ENCODE results near the gene SLC25A51. TPM values are rescaled to one million over a fixed set of nuclear protein-coding genes. Genes with fewer than 3 reads are reported as not detected.

Gene SLC25A51
- total and polyA plus RNA-seq, 2 donors (not counting 3 experiments of a cell fraction or from before 2014, with no cell fraction given) = 15.4 to 36.2 TPM

- BruUV-seq (replicated peaks) = no TSS peak
- H3K9me1 ChIP-seq (replicated peaks; ENCODE audit: control insufficient read depth, extremely low read depth, insufficient read depth, low read length) = no peaks in the 10 kb centered on the region
- no peak for FAIRE-seq
- no peak overlapping the region for H3K4me3 ChIP-seq (replicated peaks in 1 of 3; ENCODE audit: insufficient read depth in 1 of 3, low read depth in 1 of 3, low read length in 3 of 3)
- H3K27me3 ChIP-seq (ENCODE audit: control insufficient read depth in 2 of 2, insufficient read depth in 2 of 2, low read length in 2 of 2) = no peaks in the 10 kb centered on the region
- no peak overlapping the region for H3K27ac ChIP-seq (ENCODE audit: insufficient read depth, low read depth, low read length)
- H3K4me1 ChIP-seq (ENCODE audit: control insufficient read depth, extremely low read depth, insufficient read depth, low read length) = peaks cover 17% of the 10 kb centered on the region
- no peak overlapping the region for H3K9ac ChIP-seq (replicated peaks; ENCODE audit: extremely low read depth, insufficient read depth, low read length)
- DNase-seq (ENCODE audit: low read depth, low spot score) = no peak
- H3K36me3 ChIP-seq (ENCODE audit: control insufficient read depth in 2 of 2, extremely low read depth in 1 of 2, insufficient read depth in 2 of 2, low read length in 2 of 2) = peaks cover 0 to 28% of the 10 kb centered on the region in 2 experiments
- no peaks in the 10 kb centered on the region for H3K9me3 ChIP-seq (replicated peaks; ENCODE audit: control insufficient read depth, insufficient read depth, low read length)
- POLR2A ChIA-PET = no interaction called here
- H3K4me2 ChIP-seq (ENCODE audit: insufficient read depth, low read length) = no peak overlapping the region
- no peak for TF ChIP-seq GATA2 (IDR thresholded peaks at IDR 0.05; ENCODE audit: insufficient read depth, insufficient read length, low read depth, low read length)
- TF ChIP-seq, protein P1, sequence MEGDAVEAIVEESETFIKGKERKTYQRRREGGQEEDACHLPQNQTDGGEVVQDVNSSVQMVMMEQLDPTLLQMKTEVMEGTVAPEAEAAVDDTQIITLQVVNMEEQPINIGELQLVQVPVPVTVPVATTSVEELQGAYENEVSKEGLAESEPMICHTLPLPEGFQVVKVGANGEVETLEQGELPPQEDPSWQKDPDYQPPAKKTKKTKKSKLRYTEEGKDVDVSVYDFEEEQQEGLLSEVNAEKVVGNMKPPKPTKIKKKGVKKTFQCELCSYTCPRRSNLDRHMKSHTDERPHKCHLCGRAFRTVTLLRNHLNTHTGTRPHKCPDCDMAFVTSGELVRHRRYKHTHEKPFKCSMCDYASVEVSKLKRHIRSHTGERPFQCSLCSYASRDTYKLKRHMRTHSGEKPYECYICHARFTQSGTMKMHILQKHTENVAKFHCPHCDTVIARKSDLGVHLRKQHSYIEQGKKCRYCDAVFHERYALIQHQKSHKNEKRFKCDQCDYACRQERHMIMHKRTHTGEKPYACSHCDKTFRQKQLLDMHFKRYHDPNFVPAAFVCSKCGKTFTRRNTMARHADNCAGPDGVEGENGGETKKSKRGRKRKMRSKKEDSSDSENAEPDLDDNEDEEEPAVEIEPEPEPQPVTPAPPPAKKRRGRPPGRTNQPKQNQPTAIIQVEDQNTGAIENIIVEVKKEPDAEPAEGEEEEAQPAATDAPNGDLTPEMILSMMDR (IDR thresholded peaks at IDR 0.05; ENCODE audit: extremely low read depth in 1 of 2, insufficient read depth in 1 of 2, low read depth in 1 of 2, low read length in 2 of 2) = no peak
- TF ChIP-seq POLR2AphosphoS5 (IDR thresholded peaks at IDR 0.05; ENCODE audit: insufficient read depth, low read depth, low read length) = no peak
- TF ChIP-seq EZH2 (IDR thresholded peaks at IDR 0.05; ENCODE audit: borderline replicate concordance, low read depth, low read length, severe bottlenecking) = no peak
- TF ChIP-seq, protein P2, sequence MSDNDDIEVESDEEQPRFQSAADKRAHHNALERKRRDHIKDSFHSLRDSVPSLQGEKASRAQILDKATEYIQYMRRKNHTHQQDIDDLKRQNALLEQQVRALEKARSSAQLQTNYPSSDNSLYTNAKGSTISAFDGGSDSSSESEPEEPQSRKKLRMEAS (IDR thresholded peaks at IDR 0.05; ENCODE audit: insufficient read depth, insufficient read length) = no peak
- TF ChIP-seq POLR2A (IDR thresholded peaks at IDR 0.05; ENCODE audit: low read depth, low read length) = no peak
- no peak for TF ChIP-seq JUN (IDR thresholded peaks at IDR 0.05; ENCODE audit: borderline replicate concordance, insufficient read depth, insufficient read length, low read depth)
- no peak for TF ChIP-seq MYC (IDR thresholded peaks at IDR 0.05; ENCODE audit: low read depth, low read length)
- TF ChIP-seq FOS (IDR thresholded peaks at IDR 0.05; ENCODE audit: borderline replicate concordance, insufficient read depth, low read length) = no peak
- no peaks in the 10 kb centered on the region for H3K79me2 ChIP-seq (ENCODE audit: control insufficient read depth, insufficient read depth, low read length)
- no peaks in the 10 kb centered on the region for H4K20me1 ChIP-seq (replicated peaks; ENCODE audit: control insufficient read depth, extremely low read depth, insufficient read depth, low read length)
- intact Hi-C loops (cut with micrococcal nuclease) = no loop called here
- no peak overlapping the region for H2AFZ ChIP-seq (ENCODE audit: low read depth, low read length)
- CTCF ChIA-PET = interaction anchor here (1.6 kb wide), 1 partner anchor 14 kb away, joined by 4 read pairs; no protein-coding TSS in a partner anchor
- dilution Hi-C loops (cut with MboI; ENCODE audit: extremely low pct_ligation_motif_present, low sequenced_read_pairs) = no loop called here
Measured at GRCh38 chr9:37946971-37947370, 43.0 kb upstream of the SLC25A51 start.
